Measurements from ENCODE around the gene CTTNBP2NL.

CTTNBP2NL gene

DNA sequence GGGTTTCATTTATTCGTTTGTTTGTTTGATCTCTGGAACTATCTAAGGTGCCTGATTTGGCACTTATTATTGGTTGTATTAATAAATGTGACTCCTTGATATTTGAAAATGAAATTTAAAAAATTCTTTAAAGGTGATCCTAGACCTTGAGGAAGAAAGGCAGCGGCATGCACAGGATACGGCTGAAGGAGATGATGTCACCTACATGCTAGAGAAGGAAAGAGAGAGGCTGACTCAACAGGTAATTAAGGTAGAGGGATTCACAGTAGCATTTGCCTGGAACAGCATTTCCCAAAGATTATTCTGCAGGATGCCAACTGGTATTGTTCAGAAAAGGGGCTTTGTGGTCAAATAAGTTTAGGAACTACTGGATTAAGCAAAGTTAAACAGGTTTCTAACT, 58.3 kb downstream of the CTTNBP2NL start:
- no peaks in the 10 kb centered on the region for H3K9me3 ChIP-seq
- no peaks in the 10 kb centered on the region for H3K4me1 ChIP-seq (ENCODE audit: control insufficient read depth in 1 of 2, insufficient read depth in 1 of 2, low read depth in 1 of 2, low read length in 1 of 2)
- H3K4me3 ChIP-seq (ENCODE audit: low read depth in 1 of 2, low read length in 1 of 2), result no peak overlapping the region
- H3K36me3 ChIP-seq, result no peaks in the 10 kb centered on the region
- H3K27ac ChIP-seq, result no peak overlapping the region
- TF ChIP-seq, protein P1, sequence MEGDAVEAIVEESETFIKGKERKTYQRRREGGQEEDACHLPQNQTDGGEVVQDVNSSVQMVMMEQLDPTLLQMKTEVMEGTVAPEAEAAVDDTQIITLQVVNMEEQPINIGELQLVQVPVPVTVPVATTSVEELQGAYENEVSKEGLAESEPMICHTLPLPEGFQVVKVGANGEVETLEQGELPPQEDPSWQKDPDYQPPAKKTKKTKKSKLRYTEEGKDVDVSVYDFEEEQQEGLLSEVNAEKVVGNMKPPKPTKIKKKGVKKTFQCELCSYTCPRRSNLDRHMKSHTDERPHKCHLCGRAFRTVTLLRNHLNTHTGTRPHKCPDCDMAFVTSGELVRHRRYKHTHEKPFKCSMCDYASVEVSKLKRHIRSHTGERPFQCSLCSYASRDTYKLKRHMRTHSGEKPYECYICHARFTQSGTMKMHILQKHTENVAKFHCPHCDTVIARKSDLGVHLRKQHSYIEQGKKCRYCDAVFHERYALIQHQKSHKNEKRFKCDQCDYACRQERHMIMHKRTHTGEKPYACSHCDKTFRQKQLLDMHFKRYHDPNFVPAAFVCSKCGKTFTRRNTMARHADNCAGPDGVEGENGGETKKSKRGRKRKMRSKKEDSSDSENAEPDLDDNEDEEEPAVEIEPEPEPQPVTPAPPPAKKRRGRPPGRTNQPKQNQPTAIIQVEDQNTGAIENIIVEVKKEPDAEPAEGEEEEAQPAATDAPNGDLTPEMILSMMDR (IDR thresholded peaks at IDR 0.05), result no peak
- H3K27me3 ChIP-seq, result no peaks in the 10 kb centered on the region

DNA sequence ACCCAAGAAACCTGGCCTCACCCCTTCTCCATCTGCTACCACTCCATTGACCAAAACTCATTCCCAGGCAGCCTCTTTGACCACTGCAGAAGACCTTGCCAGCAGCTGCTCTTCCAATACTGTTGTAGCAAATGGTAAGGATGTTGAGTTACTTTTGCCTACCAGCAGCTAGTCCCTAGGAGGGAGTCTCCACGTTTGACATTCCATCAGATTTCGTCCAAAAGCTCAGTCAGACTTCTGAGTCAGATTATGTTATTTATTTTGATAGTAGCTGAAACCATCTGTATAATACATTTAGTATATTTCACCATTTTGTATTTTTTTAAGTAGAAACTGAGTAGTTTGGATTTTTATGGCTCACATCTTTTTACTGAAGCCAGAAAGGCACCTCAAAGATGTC, 61.2 kb downstream of the CTTNBP2NL start:
- Histone ChIP-seq H3K4me3 (ENCODE audit: low read depth in 1 of 2, low read length in 1 of 2) (no peak overlapping the region), H3K4me1 (ENCODE audit: control insufficient read depth in 1 of 2, insufficient read depth in 1 of 2, low read depth in 1 of 2, low read length in 1 of 2) (no peaks in the 10 kb centered on the region), H3K27ac (no peak overlapping the region), H3K27me3 (peaks cover 7% of the 10 kb centered on the region), H3K9me3 (no peaks in the 10 kb centered on the region), H3K36me3 (no peaks in the 10 kb centered on the region)
- TF ChIP-seq, protein P1 (IDR thresholded peaks at IDR 0.05), result no peak

DNA sequence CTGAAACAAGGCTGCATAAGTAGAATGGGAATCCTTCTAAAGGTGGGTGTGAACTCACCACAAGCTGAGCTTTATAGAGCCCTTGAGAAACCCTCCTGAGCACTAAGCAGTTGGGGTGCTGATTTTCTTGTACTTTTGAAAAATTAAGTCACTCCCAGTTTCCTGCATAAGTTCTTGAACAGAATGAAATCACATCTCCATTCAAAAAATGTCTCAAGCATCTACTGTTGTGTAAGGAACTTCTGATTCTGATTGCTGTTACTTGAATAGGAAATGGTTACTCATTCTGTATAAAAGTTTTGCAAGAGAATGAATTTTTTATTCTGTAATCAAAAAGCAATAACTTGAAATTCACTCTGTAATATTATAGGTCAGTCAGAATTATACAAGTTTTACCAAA, 61.9 kb downstream of the CTTNBP2NL start:
- no peak overlapping the region for H3K27ac ChIP-seq
- H3K9me3 ChIP-seq, result no peaks in the 10 kb centered on the region
- H3K4me3 ChIP-seq (ENCODE audit: low read depth in 1 of 2, low read length in 1 of 2), result no peak overlapping the region
- H3K27me3 ChIP-seq, result peaks cover 12% of the 10 kb centered on the region
- H3K36me3 ChIP-seq, result no peaks in the 10 kb centered on the region
- H3K4me1 ChIP-seq (ENCODE audit: control insufficient read depth in 1 of 2, insufficient read depth in 1 of 2, low read depth in 1 of 2, low read length in 1 of 2), result no peaks in the 10 kb centered on the region
- TF ChIP-seq, protein P1 (IDR thresholded peaks at IDR 0.05), result no peak

DNA sequence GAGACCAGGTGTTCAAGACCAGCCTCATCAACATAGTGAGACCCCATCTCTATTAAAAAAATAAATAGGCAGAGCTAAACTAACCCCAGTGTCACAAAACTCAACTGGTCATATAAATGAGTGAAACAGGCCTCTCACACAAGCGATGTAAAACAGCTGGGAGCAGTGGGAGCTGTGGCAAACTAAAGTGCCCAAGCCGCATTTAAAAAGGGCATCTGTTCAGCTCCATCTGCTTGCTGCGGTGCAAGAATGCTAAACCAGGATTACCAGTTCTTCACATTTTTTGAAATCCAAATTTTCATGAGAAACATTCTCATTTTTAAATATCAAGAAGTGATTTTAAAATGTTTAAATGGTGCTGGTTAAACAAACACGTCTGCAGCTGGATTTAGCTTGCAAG, 62.7 kb downstream of the CTTNBP2NL start:
- Histone ChIP-seq H3K36me3 (no peaks in the 10 kb centered on the region), H3K27me3 (peaks cover 18% of the 10 kb centered on the region), H3K4me1 (ENCODE audit: control insufficient read depth in 1 of 2, insufficient read depth in 1 of 2, low read depth in 1 of 2, low read length in 1 of 2) (no peaks in the 10 kb centered on the region), H3K27ac (no peak overlapping the region), H3K4me3 (ENCODE audit: low read depth in 1 of 2, low read length in 1 of 2) (no peak overlapping the region), H3K9me3 (no peaks in the 10 kb centered on the region)
- TF ChIP-seq, protein P1 (IDR thresholded peaks at IDR 0.05), result no peak

DNA sequence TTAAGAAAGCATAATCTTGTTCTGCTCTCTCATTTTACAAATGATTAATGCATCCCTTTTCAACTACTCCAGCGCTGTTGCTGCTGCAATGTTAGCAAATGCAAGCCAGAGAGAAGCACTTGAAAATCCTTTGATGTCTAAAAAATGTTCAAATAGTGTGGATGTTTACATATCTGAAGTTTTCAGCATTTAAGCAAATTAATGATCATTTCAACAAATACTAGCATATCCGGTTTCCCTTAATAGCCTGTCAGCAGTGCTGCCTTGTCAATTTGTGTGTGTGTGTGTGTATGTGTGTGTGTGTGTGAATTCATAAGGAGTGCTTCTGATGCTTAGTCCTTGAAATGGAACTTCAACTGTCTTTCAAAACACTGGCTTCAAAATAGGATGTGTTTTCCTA, 64.6 kb downstream of the CTTNBP2NL start:
- TF ChIP-seq, protein P1 (IDR thresholded peaks at IDR 0.05), result no peak
- Histone ChIP-seq H3K4me1 (ENCODE audit: control insufficient read depth in 1 of 2, insufficient read depth in 1 of 2, low read depth in 1 of 2, low read length in 1 of 2) (no peaks in the 10 kb centered on the region), H3K27ac (no peak overlapping the region)

More for the DNA sequence above, 64.6 kb downstream of the CTTNBP2NL start:
- Histone ChIP-seq H3K27me3 (peaks cover 37% of the 10 kb centered on the region), H3K9me3 (no peaks in the 10 kb centered on the region), H3K4me3 (ENCODE audit: low read depth in 1 of 2, low read length in 1 of 2) (no peak overlapping the region), H3K36me3 (no peaks in the 10 kb centered on the region)

All from neutrophil (primary cell).